Ovary (tissue), 9 donors: ENCODE results near the gene FLNB. TPM values are rescaled to one million over a fixed set of nuclear protein-coding genes. Genes with fewer than 3 reads are reported as not detected.

Source experiments
- DNase-seq, 5 donors: peaks; one replicate each; pipeline ENCODE4 v3.0.0-alpha.2; 2019 to 2020
- H3K27ac ChIP-seq, 2 donors: fragments of 200-600 bp; one replicate each; pipeline versions ENCODE4 v1.5.1 to v1.8.0; 2019 to 2022
- H3K27me3 ChIP-seq: fragments of 200-600 bp; one replicate; pipeline ENCODE4 v1.8.0; 2022
- H3K36me3 ChIP-seq: fragments of 200-600 bp; sonication (generic); one replicate; pipeline ENCODE4 v1.5.1; 2019
- H3K4me1 ChIP-seq: one replicate; pipeline ENCODE4 v1.8.1; 2013; ENCODE audit warnings: mild to moderate bottlenecking, moderate library complexity; ENCODE audit not compliant: insufficient read depth
- H3K4me3 ChIP-seq: fragments of 200-600 bp; sonication (generic); one replicate; pipeline ENCODE4 v1.5.1; 2017
- H3K9me3 ChIP-seq, 2 donors: fragments of 200-600 bp in 1 of 2; sonication (generic) in 1 of 2; one replicate each; pipeline versions ENCODE4 v1.5.1 to v1.8.1; 2013 to 2019; ENCODE audit warnings: mild to moderate bottlenecking in 1 of 2, moderate library complexity in 1 of 2
- EP300 ChIP-seq: sonication (generic); formaldehyde crosslinking; IDR thresholded peaks from one replicate; pipeline ENCODE4 v1.6.1; 2017; ENCODE audit warnings: antibody characterized with exemption
- POLR2A ChIP-seq: fragments of 450-650 bp; IDR thresholded peaks from one replicate; pipeline ENCODE4 v1.6.1; 2017; ENCODE audit warnings: antibody characterized with exemption, mild to moderate bottlenecking, moderate library complexity
- WGBS, 3 donors: extraction: QIAGEN DNeasy Blood & Tissue Kit in 1 of 3; methylation state at CpG; one replicate each; pipeline versions ENCODE4 v1.1.5 to v1.1.7; 2013 to 2017; 5-methylcytosine and 5-hydroxymethylcytosine counted together
- intact Hi-C, 4 donors: fragments of 100-400 bp; cut with DNase I; formaldehyde crosslinking; loops; one replicate each; pipeline versions ENCODE4 v1.11.0 to v1.15.1; 2022 to 2023
- polyA plus RNA-seq, 2 donors: library from polyadenylated mRNA; stranded (reverse); fragments of 200-250 nt in 1 of 2; fragments of 350-450 nt in 1 of 2; fragmentation: Illumina TruSeq in 1 of 2; extraction: RNeasy Lipid Tissue Mini Kit (QIAGEN cat#74804) in 1 of 2; gene quantifications; one replicate each; pipeline ENCODE4 v1.2.3, GENCODE V29; 2013 to 2014
- total RNA-seq, 7 donors: library from RNA; depleted of rRNA in 2 of 7; stranded (reverse); fragments of >200 nt in 2 of 7; fragmentation: NEBNext Ultra II Directional in 3 of 7; extraction: Animal tissue kit (Norgen Biotek cat#: 25700) in 3 of 7; gene quantifications; one replicate each; pipeline versions ENCODE4 v1.1.0 to v1.2.4, GENCODE V29; 2016 to 2023
- TF ChIP-seq, protein P1 (sequence below), 3 donors: fragments of 450-650 bp in 2 of 3; fragments of 200-600 bp in 1 of 3; IDR thresholded peaks; one replicate each; pipeline versions ENCODE4 v1.5.1 to v1.8.0; 2016 to 2022; ENCODE audit warnings: antibody characterized with exemption in 3 of 3, mild to moderate bottlenecking in 1 of 3
- donor health status: DM: no; HTN: no; CAD: no; lungs with moderate emphysema.
- donor health status: DM: no; HTN: no; CAD: no.
- donor health status: Bipolar disorder and iron deficiency.
- donor health status: DM: yes; HTN: yes; CAD: no.
- donor health status: DM: no; HTN: no; CAD: no.
- donor health status: DM: yes; HTN: yes; CAD: no.

The FLNB gene
- total and polyA plus RNA-seq, 9 donors = 51.9 to 190 (median 126) TPM

DNA sequence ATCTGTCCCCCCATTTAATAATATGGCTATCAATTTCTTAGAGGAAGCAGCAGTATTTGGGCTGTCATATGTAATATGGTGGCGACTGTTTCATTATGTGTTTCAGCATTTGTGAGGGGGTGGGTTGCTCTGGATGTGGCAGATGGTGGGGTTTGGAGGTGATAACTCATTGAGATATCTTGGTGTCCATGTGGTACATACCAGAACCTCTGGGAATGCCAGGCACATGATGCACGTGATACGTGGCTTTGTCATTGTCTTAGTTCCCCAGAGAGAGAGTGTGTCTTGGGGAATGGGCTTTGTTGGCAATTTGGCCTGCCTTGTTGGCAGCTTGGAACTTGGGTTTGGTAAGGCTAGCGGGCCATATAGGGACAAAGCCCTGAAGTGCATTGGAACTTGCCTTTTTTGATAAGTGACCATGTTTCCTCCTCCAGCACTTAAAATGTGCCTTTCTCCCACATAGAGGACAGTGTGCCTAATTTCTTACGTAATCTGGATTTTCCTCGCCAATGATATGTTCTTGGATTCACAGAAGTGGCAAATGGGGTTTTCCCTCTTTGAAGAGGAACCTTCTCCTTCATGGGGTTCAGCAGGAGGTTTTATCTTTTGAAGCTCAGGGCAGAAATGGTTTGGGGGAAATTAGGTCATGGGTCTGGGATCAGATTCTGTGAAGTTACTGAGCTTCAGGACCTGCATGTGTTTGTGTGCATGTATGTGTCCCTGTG is 123.0 kb downstream of the FLNB start:
- Histone ChIP-seq H3K27me3 (no peaks in the 10 kb centered on the region), H3K27ac (no peak overlapping the region), H3K4me3 (no peak overlapping the region), H3K36me3 (no peaks in the 10 kb centered on the region), H3K4me1 (peaks cover 2% of the 10 kb centered on the region), H3K9me3 (no peaks in the 10 kb centered on the region)
- WGBS, 3 donors = 93 to 96% (median 95%) methylated on average over 6 of the region's 6 CpGs
- no peak for DNase-seq
- intact Hi-C loops = no loop called here
- TF ChIP-seq, protein P1, sequence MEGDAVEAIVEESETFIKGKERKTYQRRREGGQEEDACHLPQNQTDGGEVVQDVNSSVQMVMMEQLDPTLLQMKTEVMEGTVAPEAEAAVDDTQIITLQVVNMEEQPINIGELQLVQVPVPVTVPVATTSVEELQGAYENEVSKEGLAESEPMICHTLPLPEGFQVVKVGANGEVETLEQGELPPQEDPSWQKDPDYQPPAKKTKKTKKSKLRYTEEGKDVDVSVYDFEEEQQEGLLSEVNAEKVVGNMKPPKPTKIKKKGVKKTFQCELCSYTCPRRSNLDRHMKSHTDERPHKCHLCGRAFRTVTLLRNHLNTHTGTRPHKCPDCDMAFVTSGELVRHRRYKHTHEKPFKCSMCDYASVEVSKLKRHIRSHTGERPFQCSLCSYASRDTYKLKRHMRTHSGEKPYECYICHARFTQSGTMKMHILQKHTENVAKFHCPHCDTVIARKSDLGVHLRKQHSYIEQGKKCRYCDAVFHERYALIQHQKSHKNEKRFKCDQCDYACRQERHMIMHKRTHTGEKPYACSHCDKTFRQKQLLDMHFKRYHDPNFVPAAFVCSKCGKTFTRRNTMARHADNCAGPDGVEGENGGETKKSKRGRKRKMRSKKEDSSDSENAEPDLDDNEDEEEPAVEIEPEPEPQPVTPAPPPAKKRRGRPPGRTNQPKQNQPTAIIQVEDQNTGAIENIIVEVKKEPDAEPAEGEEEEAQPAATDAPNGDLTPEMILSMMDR (IDR thresholded peaks at IDR 0.05) = no peak
- TF ChIP-seq POLR2A = no peak
- TF ChIP-seq EP300 = no peak

DNA sequence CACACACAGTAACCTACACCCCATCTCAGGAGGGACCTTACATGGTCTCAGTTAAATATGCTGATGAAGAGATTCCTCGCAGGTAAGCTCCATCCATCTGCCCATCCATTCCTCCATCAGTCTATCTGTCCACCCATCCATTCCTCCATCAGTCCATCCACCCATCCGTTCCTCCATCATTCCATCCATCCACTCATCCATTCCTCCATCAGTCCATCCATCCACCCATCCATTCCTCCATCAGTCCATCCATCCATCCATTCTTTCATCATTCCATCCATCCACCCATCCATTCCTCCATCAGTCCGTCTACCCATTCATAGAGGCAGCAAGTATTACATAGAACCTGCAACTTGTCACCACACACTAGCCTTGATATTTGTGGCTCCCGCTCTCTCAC is 124.6 kb downstream of the FLNB start:
- H3K4me1 ChIP-seq = peaks cover 2% of the 10 kb centered on the region
- H3K9me3 ChIP-seq = no peaks in the 10 kb centered on the region
- no peak overlapping the region for H3K27ac ChIP-seq
- no peak for DNase-seq
- 93 to 98% (median 95%) methylated on average over 4 of the region's 4 CpGs for WGBS, 3 donors
- no peak for TF ChIP-seq EP300
- TF ChIP-seq POLR2A = no peak
- TF ChIP-seq, protein P1 (IDR thresholded peaks at IDR 0.05) = no peak
- intact Hi-C loops = no loop called here
- no peak overlapping the region for H3K4me3 ChIP-seq
- H3K27me3 ChIP-seq = no peaks in the 10 kb centered on the region
- no peaks in the 10 kb centered on the region for H3K36me3 ChIP-seq

DNA sequence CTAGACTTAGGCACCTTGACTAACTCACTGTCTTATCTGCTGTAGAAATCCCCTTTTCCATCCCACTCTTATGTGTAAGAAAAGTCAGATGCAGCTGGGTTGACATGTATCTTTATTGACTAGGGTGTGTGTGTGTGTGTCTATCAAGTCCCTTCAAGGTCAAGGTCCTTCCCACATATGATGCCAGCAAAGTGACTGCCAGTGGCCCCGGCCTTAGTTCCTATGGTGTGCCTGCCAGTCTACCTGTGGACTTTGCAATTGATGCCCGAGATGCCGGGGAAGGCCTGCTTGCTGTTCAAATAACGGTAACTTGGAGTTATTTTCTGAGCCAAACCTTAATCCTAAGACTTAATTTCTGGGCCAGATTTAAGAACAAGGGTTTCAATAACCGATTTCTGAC is 126.2 kb downstream of the FLNB start:
- DNase-seq = no peak
- H3K36me3 ChIP-seq = no peaks in the 10 kb centered on the region
- WGBS, 3 donors = 97 to 99% (median 97%) methylated on average over 5 of the region's 5 CpGs
- peaks cover 2% of the 10 kb centered on the region for H3K4me1 ChIP-seq
- H3K27ac ChIP-seq = no peak overlapping the region
- H3K27me3 ChIP-seq = no peaks in the 10 kb centered on the region
- H3K4me3 ChIP-seq = no peak overlapping the region
- no peak for TF ChIP-seq EP300
- no peak for TF ChIP-seq POLR2A
- TF ChIP-seq, protein P1 (IDR thresholded peaks at IDR 0.05) = no peak
- no peaks in the 10 kb centered on the region for H3K9me3 ChIP-seq
- intact Hi-C loops = no loop called here

DNA sequence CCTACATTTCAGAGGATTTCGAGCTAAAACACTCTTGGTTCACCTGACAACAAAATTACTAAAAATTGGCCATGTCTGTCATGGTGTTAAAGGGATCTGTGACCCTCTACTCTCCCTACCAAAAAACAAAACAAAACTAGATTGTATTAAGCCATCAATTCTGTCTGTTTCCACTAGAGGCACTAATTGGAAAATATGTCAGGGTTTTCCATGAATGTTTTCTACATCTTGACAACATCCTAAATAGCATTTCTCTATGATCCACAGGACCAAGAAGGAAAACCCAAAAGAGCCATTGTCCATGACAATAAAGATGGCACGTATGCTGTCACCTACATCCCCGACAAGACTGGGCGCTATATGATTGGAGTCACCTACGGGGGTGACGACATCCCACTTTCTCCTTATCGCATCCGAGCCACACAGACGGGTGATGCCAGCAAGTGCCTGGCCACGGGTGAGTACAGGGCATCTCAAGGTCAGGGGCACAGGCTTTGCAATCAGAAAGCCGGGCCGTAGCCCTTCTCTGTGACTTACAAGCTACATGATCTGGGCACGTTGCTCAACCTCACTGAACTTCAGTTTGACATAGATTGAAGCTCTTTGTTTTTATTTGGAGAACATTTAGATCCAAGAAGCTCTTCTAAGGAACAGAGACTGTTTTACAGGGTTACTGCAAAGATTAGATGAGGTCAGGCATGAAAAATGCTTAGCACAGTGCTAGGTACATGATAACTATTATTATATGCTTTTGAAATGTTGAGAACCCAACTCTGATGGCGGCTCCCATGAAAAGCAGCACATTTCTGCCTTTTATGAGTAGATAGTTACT is 127.7 kb downstream of the FLNB start:
- Histone ChIP-seq H3K4me1 (no peaks in the 10 kb centered on the region), H3K36me3 (no peaks in the 10 kb centered on the region), H3K27me3 (no peaks in the 10 kb centered on the region), H3K9me3 (no peaks in the 10 kb centered on the region), H3K27ac (no peak overlapping the region), H3K4me3 (no peak overlapping the region)
- WGBS, 3 donors = 83 to 93% (median 89%) methylated on average over 14 of the region's 14 CpGs
- intact Hi-C loops = no loop called here
- TF ChIP-seq POLR2A = no peak
- TF ChIP-seq EP300 = no peak
- TF ChIP-seq, protein P1 (IDR thresholded peaks at IDR 0.05) = no peak
- no peak for DNase-seq
